Measurements from ENCODE around the gene RPP38. TPM values are rescaled to one million over a fixed set of nuclear protein-coding genes. Genes with fewer than 3 reads are reported as not detected.

RPP38 gene
- polyA plus RNA-seq, 1 of the 3 experiments (the other 2 are of a cell fraction), result 18.5 TPM

Other genes starting within 250 kb of the RPP38 start
- 4.6 and 4.9 TPM in 2 replicates for gene SUV39H2, start 218.5 kb upstream of the RPP38 start, polyA plus RNA-seq (2012; rRNA removed)
- gene DCLRE1C, start 143.3 kb upstream of the RPP38 start, polyA plus RNA-seq (2012; rRNA removed), result 2.5 and 3.0 TPM in 2 replicates
- 0.42 and 0.43 TPM in 2 replicates for gene MEIG1, start 138.0 kb upstream of the RPP38 start, polyA plus RNA-seq (2012; rRNA removed)
- not detected in 2 replicates for gene OLAH, start 53.4 kb upstream of the RPP38 start, polyA plus RNA-seq (2012; rRNA removed)
- 0.54 and 0.92 TPM in 2 replicates for gene ACBD7, start 8.6 kb upstream of the RPP38 start, polyA plus RNA-seq (2012; rRNA removed)
- gene NMT2, start 71.3 kb downstream of the RPP38 start, polyA plus RNA-seq (2012; rRNA removed), result 25.9 and 26.5 TPM in 2 replicates